ENCODE data around the gene GPR173. TPM values are rescaled to one million over a fixed set of nuclear protein-coding genes. Genes with fewer than 3 reads are reported as not detected.

The GPR173 gene
- total RNA-seq, 1 experiment from 2014 or later = 5.3 TPM

DNA sequence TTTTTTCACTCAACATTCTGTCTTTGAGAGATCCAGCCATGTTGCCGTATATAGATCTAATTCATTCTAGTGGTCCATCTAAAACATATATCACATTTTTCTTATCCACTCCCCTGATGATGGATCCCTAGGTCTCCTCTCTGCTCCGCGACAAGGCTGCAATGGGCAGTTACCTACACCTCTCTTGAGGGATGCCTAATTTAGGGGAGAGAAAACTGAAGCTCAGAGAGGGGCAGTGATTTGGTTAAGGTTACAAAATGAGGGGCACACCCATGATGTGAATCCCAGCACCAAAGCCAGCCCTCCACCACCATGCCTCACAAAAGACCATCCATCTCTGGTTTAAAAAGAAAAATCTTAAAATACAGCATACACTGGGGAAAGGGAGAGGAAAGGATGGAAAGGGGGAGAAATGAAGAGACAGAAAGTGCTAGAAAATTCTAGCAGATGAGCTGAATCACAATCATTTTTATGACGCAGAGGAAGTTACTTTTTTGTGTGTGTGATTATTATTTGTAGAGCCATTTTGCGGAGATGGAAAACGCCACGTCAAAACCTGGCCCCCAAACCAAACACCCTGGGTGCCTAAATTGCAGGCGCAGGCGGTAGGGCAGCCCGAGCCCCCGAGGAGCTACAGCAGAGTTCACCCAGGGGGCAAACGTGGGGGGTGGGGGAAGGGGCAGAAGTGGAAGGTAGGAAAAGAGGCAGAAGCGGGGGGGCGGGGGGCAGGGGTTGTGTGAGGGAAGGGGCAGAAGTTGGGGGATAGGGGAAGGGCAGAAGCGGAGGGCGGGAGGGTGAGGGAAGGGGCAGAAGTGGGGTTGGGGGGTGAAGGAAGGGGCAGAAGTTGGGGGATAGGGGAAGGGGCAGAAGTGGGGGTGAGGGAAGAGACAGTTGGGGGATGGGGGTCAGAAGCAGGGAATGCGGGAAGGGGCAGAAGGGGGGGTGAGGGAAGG is 32.3 kb downstream of the GPR173 start:
- no peak for TF ChIP-seq EZH2 (IDR thresholded peaks at IDR 0.05; ENCODE audit: borderline replicate concordance, low read depth, low read length, poor library complexity, severe bottlenecking)
- TF ChIP-seq, protein P1, sequence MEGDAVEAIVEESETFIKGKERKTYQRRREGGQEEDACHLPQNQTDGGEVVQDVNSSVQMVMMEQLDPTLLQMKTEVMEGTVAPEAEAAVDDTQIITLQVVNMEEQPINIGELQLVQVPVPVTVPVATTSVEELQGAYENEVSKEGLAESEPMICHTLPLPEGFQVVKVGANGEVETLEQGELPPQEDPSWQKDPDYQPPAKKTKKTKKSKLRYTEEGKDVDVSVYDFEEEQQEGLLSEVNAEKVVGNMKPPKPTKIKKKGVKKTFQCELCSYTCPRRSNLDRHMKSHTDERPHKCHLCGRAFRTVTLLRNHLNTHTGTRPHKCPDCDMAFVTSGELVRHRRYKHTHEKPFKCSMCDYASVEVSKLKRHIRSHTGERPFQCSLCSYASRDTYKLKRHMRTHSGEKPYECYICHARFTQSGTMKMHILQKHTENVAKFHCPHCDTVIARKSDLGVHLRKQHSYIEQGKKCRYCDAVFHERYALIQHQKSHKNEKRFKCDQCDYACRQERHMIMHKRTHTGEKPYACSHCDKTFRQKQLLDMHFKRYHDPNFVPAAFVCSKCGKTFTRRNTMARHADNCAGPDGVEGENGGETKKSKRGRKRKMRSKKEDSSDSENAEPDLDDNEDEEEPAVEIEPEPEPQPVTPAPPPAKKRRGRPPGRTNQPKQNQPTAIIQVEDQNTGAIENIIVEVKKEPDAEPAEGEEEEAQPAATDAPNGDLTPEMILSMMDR (conservative IDR thresholded peaks at IDR 0.05; ENCODE audit: low read depth, low read length) = no peak
- Histone ChIP-seq H3K4me3 (ENCODE audit: low read depth, low read length, poor library complexity, severe bottlenecking) (no peak overlapping the region), H3K9me3 (ENCODE audit: low read depth, low read length, poor library complexity, severe bottlenecking) (no peaks in the 10 kb centered on the region), H3K27me3 (replicated peaks; ENCODE audit: insufficient read depth, low read depth, low read length, poor library complexity) (no peaks in the 10 kb centered on the region), H3K27ac (ENCODE audit: low read depth, low read length, poor library complexity, severe bottlenecking) (no peak overlapping the region), H3K4me1 (ENCODE audit: insufficient read depth, low read length, poor library complexity, severe bottlenecking) (peaks cover 6% of the 10 kb centered on the region), H3K36me3 (ENCODE audit: insufficient read depth, low read length, poor library complexity, severe bottlenecking) (peaks cover 18% of the 10 kb centered on the region)
- no peak for DNase-seq (ENCODE audit: low spot score)
- BruUV-seq (replicated peaks) = no TSS peak
- CTCF ChIA-PET = no interaction called here
- intact Hi-C loops (cut with micrococcal nuclease; ENCODE audit: unreplicated experiment) = no loop called here
- POLR2A ChIA-PET (ENCODE audit: low non-redundant PET) = no interaction called here

DNA sequence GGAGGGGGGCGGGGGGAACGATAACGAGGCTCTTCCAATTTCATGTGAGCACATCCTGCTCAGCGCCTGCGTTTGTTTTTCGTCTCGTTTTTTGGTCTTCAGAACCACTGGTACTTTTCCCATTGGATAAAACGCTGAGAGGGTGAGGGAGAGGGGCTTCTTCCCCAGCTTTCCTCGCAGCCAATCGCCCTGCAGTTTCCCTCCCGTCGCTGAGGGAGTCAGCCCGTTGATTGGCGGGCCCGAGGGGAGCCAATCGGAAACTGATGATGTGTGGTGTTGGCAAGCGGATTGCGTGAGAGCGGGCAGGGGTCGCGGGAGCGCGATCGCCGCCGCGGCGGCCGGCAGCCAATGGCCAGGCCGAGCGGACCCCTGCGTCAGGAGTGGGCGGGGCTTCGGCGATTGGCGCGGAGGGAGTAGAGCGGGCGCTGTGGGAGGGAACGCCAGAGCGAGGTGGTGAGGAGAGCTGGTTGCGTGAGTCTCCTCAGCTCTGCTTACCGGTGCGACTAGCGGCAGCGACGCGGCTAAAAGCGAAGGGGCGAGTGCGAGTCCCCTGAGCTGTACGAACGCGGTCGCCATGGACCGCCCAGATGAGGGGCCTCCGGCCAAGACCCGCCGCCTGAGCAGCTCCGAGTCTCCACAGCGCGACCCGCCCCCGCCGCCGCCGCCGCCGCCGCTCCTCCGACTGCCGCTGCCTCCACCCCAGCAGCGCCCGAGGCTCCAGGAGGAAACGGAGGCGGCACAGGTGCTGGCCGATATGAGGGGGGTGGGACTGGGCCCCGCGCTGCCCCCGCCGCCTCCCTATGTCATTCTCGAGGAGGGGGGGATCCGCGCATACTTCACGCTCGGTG is 33.6 kb downstream of the GPR173 start, which contains the start of gene TSPYL2:
Gene TSPYL2, plus strand, starts transcription at position 443 of the 848 bp plus-strand sequence. Its CDS starts 132 bp downstream, at position 575.
- peak; percentile 96 for DNase-seq (ENCODE audit: low spot score)
- ChIA-PET CTCF (no interaction called here), POLR2A (ENCODE audit: low non-redundant PET) (interaction anchor here (0.7 to 1.0 kb wide), 3 partner anchors 9 to 143 kb away, joined by 3 to 11 read pairs (median 4); no protein-coding TSS in a partner anchor)
- intact Hi-C loops (cut with micrococcal nuclease; ENCODE audit: unreplicated experiment) = no loop called here
- TF ChIP-seq, protein P1 (conservative IDR thresholded peaks at IDR 0.05; ENCODE audit: low read depth, low read length) = no peak
- no peak for TF ChIP-seq EZH2 (IDR thresholded peaks at IDR 0.05; ENCODE audit: borderline replicate concordance, low read depth, low read length, poor library complexity, severe bottlenecking)
- peak within 1 kb of the TSS; percentile 80 for H3K27ac ChIP-seq (ENCODE audit: low read depth, low read length, poor library complexity, severe bottlenecking)
- H3K36me3 ChIP-seq (ENCODE audit: insufficient read depth, low read length, poor library complexity, severe bottlenecking) = peaks cover 29% of the 10 kb centered on the region
- peaks cover 6% of the 10 kb centered on the region for H3K4me1 ChIP-seq (ENCODE audit: insufficient read depth, low read length, poor library complexity, severe bottlenecking)
- no TSS peak for BruUV-seq (replicated peaks)
- no peaks in the 10 kb centered on the region for H3K9me3 ChIP-seq (ENCODE audit: low read depth, low read length, poor library complexity, severe bottlenecking)
- no peaks in the 10 kb centered on the region for H3K27me3 ChIP-seq (replicated peaks; ENCODE audit: insufficient read depth, low read depth, low read length, poor library complexity)
- H3K4me3 ChIP-seq (ENCODE audit: low read depth, low read length, poor library complexity, severe bottlenecking) = peak within 1 kb of the TSS; percentile 73
